Activated CD8-positive, alpha-beta memory T cell treated with anti-CD3 and anti-CD28 coated beads, Interleukin-2, amount 50 U/mL, for 24 hours (primary cell): Measurements from ENCODE around the gene GALNS.
"Not testable (repeated sequence)": the region's sequence is repeated elsewhere in the genome, so short reads cannot be mapped to it uniquely, and the experiment has no call there.

ENCODE experiments used
- DNase-seq: peaks from one replicate; pipeline ENCODE4 v3.0.0-alpha.2; 2020; ENCODE audit errors: extremely low read depth

The GALNS gene

DNA sequence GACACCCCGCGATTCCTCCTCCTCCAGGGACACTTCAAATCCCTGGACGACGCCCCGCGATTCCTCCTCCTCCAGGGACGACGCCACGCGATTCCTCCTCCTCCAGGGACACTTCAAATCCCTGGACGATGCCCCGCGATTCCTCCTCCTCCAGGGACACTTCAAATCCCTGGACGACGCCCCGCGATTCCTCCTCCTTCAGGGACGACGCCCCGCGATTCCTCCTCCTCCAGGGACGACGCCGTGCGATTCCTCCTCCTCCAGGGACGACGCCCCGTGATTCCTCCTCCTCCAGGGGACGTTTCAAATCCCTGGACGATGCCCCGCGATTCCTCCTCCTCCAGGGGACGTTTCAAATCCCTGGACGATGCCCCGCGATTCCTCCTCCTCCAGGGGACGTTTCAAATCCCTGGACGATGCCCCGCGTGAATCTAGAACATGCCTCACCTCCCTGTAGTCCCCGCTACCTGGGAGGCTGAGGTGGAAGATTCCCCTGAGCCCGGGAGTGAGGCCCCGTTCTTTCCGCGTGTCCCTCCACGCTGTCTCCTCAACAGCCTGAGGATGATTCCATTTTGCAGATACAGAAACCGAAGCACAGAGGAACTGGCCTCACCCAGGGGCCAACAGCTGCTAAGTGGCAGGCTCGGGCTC, 33.1 kb upstream of the GALNS start:
- DNase-seq, result not testable (repeated sequence)

DNA sequence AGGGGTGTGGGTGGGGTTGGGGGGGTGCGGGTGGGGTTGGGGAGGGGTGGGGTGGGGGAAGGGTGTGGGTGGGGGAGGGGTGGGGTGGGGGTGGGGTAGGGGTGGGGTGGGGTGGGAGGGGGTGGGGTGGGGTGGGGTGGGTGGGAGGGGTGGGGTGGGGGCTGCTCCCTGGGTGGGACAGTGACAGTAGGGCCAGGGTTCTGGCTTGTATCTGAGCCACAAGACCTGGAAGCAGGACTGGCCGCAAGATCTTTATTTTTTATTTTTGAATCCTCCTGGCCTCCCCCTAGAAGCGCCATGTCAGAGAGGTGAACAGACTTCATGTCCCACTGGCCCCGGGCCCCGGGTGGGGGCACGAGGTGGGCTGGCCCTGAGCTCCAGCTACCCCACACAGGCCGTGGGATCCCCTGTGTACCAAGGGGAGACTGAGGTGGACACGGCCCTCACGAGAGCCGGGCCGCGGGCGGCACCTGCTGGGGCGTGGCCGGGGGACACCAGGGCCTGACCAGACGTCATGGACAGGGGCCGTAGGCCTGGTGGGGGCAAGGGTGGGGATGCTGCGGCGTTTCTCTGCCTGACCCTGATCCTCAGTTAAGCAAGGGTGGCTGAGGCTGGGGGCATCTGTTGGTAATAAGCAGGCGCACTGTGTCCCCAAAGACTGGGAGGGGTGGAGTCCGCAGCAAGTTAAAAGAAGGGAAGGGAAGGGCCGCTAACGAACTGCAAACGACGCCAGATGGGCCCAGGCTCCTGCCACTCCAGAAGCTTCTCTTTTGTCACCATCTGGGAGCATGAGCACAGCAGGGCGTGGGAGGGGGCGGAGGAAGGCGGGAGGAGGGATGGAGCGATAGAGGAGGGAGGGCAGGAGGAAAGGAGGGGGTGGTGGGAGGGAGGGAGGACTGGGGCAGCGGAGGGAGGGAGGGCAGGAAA, 32.0 kb upstream of the GALNS start:
- DNase-seq, result no peak

DNA sequence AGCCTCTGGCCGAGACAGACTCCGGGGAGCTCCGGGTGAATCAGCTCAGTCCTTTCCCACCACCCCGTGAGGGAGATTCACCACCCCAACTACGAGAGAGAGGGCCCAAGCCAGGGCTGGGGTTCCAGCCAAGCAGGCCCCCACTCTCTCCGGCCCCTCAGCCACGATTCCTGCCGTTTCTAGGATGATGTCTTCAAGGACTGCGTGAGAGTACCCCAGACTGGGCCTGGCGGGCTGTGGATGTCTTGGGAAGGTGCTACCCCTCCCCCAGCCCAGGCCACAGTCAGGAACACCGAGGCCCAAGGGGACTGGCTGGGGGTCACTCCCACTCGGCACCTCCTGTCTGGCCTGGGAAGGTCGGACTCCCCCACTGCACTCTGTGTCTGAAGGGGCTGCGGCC, 31.3 kb upstream of the GALNS start:
- DNase-seq, result no peak

DNA sequence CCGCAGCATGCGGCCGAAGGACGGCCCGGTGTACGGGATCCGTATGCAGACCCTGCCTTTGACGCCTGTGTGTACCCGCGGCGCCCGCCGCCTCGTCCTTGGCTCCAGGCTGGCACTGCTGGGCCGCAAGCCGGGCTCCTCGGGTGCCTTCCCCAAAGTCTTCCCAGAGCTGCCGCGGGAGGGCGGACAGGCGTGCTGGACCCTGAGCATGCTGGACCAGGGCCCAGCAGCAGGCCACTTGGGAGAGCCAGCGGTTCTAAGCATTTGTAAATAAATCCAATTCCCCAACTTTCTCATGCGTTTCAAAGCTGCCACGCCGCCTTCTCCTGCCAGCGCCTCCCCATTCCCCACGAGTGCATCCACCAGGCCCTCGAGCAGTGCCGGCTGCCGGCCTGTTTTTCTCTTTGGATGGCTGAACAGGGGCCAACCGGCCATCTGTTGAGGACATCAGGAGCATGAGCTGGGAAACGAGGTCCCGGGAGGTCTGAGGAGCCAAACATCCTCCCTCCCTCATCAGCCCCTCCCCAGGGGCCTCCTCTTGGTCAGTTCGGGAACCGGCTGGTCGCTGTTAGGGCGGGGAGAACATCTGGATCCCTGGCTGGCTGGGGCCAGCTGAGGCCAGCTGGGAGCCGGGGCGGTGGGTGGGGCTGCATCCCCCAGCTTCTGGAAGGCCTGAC, 30.2 kb upstream of the GALNS start:
- no peak for DNase-seq

DNA sequence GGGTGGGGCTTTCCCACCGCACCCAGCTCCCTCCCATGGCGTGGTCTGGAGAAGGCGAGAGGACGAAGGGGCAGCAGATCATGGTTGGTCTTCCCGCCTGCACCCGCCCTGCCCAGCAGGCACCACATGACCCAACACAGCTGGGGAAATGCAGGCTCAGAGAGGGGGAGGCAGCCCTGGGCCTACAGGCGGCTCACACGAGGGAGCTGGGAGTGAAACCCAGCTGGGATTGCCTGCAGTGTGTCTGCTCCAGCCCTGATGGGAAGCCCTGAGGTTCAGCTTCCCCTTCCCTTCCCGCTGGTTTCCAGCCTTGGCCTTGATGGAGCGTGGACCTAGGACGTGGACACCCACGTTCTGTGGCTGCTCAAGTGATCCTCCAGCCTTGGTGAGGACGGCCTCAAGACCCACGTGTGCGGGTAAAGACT, 29.7 kb upstream of the GALNS start:
- no peak for DNase-seq

DNA sequence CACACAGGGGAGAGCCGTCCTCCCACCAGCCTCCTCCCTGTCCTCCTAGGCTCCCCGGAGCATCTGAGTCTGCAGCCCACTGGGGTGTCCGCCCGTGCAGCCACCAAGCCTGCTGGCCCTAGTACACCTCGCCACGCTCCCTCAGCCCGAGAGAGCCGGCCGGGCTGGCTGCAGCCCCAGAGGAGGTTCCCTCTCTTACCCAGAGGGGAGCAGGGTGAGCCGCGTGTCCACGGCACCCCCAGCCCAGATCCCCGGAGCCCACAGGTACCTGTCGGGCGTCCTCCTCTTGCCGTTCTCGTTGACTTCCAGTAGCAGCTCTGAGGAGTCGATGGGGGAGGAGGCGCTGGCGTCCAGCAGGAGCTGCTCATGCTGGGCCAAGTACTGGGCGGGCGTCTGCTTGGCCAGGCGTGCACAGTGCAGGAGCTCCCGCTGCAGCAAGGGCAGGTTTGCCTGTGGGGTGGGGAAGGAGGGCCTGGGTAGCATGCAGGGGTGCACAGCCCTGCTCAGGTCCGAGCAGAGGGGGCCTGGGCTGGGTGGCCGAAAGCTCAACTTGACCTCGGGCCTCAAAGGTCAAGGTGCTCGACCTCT, 29.0 kb upstream of the GALNS start:
- no peak for DNase-seq

DNA sequence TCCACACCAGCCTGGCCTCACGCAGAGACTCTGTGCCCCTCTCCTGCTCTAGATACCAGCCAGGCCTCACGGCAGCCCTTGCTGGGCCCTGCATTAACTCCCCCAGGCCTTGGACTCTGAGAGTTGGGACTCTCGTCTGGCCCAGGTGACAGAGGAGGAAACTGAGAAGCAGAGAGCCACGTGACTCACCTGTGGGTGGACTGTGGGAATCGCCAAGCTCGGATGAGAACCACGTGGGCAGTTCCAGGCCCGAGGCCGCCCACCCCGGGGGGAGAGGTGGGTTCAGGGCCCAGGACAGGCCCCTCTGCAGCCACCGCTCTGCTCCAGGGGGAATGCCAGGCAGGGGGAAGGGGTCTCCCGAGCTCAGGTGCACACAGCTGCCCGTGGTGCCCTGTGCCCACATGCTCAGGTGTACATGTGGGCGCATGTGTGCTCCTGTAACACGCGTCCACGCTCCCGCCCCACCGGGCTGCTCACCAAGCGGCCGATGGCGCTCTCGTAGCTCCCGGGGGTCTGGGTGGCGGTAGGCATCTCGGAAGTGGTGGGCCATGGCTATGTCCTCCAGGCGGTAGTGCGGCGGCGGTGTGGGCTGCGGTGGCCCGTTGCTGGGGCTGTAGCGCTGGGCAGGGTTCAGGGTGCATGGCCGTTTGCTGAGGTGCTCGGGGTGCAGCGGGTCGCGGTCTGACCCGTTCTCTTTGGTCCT, 28.0 kb upstream of the GALNS start:
- DNase-seq, result no peak

DNA sequence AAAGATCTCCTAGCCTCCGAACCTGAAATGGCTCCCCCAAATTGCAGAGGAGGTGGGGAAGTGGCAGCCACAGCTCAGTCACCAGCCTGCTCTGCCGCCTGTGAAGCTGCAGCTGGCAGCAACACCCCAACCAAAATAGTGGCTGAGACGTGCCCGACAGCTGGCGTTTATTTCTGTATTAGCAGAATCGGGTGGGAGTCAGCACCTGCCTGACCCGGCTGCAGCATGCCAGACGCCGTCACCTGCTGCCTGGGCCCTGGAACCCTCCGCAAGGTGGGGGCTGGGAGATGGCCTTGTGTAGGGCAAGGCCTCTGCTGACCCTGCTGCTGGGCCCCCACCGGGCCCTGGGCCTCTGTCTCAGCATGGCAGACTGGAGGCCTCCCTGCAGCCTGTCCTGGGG, 27.2 kb upstream of the GALNS start:
- DNase-seq, result no peak

DNA sequence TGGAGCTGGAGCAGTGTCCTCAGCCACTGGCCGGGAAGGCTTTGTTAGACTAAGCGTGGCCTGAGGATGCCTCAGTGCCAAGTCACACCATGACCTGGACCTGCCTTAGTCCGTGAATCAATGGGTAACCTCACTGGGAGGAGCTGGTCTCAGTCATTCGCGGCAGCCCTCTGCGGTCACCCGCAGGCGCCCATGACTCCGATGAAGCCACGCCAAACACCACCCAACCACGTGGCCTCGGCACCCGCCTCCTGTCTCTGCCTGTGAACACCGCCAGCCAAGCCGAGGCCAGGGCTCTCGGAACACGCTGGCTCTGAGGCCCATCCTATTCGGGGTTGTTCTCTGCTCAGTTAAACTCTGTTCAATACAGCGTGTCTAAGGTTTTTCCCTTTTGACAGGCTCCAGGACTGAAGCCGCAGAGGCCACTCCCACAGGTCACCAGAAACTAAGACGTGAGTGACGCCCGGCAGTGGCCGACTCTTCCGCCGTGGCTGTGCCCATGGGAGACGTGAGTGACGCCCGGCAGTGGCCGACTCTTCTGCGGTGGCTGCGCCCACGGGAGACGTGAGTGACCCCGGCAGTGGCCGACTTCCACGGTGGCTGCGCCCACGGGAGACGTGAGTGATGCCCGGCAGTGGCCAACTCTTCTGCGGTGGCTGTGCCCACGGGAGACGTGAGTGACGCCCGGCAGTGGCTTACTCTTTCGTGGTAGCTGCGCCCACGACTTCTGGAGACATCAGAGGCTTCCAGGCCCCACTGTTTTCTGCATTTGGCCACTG, 26.6 kb upstream of the GALNS start:
- DNase-seq, result no peak

DNA sequence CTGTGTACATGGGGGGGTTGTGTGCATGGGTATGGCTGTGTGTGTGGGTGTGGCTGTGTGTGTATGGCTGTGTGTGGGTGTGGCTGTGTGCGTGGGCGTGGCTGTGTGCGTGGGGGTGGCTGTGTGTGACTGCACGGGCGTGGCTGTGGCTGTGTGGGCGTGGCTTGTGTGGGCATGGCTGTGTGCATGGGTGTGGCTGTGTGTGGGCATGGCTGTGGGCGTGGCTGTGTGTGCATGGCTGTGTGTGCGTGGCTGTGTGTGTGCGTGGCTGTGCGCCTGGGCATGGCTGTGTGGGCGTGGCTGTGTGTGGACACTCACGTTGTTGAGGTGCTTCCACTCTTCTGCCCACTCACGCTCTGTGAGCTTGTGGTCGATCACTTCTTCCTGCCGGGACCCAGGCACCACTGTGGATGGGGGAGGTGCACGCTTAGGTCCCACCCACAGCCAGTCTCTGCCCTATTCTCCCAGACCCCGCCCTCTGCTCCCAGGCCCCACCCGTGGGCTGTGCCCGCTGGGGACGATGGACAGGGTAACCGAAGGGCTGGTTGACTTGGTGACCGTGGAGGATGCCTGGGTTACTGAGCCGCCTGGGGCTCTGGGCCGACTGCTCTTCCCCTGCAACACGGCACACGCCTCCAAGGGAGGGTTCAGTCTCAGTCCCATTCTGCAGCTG, 25.7 kb upstream of the GALNS start:
- no peak for DNase-seq

DNA sequence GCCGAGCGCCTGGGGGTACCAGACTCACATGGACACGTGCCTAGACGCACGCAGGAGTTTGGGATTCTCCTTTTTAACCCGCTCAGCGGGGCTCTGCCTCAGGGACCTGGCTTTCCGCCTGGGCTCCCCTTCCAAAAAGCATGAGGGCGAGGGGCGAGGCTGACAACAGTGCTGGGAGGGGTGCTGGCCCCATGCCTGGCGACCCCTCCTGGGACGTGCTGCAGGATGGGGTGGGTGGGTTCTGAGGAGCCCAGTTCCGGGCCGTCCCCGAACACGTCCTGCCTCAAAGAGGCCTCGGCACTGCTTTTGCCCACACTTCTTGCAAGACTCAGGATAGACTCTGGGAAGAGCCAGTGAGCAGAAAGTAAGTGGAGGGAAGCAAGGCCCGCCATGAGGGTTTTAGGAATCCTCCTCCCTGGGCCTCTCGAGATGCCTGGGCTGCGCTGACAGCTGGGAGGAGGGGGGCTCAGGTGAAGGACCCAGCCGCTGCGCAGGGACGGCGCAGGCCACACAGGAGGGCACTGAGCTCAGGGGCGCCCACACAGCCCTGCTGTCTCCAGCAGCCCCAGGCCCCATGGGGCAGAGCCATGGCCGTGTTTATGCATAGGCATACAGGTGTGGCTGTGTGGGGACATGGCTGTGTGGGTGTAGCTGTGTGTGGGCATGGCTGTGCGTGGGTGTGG, 25.1 kb upstream of the GALNS start:
- no peak for DNase-seq

DNA sequence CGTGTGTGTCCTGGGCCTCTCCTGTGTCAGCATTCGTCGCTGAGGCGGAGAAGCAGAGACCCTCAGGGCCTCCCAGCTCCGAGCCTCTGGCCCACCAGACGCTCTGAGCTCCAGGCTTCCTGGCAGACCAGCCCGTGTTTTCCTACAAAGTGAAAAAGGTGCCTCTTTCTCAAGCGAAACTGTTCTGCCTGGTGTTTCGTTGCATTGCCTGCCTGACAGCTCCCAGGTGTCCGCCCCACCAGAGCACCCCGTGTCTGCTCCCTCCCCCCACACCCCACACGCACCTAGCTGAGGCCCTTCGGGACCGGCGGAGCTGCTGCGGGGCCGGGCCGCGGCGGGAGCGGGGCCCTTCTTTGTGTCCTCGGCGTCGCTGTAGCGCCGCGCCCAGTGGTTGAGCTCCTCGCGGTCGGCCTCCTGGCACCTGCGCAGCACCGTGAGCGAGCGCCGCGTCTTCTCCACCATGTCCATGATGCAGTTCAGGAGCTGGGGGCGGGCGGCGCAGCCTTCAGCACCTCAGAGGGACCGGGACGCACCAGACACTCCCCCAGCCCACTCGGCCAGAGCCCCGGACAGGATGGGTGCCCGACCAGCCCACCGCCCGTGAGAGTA, 24.4 kb upstream of the GALNS start:
- no peak for DNase-seq

DNA sequence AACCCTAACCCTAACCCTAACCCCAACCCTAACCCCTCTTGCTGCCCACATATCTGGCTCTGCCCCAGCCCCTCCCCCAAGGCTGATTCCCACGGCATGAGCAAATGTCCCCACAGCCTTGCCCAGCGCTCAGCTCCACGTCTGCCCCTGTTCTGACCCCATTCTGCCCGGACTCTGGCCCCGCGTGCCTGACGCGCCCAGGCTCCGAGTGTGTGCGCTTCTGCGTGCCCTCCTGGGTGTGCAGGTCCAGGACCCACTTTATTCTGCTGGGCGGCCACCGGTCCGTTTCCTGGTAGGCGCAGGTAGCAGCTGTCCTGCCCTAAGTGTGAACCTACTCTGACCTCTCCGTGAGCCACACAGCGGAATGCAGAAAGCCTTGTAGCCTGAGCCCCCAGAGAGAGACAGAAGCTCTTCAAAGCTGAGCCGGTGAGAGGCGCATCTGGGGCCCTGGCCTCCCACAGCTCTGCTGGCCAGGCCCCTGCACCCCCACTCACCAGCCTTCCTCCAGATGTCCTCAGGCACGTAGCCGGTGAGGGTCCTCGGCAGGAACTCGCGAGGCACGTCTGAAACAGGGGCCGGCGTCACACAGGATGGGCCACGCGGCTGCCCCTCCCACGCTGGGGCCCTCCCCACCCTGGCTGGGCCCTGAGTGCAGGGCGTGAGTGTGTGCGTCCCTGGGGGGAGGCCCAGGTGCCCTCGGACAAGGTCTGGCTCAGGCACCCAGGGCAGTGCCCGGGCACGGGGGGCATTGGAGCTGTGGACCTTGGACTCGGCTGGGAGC, 23.7 kb upstream of the GALNS start:
- no peak for DNase-seq

DNA sequence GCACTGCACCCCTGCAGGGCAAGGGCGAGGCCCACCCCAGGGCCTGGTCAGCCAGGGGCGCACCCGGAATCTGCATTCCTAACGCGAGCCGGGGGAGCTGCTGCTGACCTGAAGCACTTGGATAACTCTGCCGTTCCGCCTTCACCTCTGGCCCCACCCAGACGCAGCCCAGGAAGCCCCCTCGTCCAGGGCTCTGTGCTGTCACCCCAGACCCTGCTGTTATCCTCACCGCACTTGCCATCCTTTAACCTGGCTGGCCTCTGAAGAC, 23.0 kb upstream of the GALNS start:
- DNase-seq, result no peak

DNA sequence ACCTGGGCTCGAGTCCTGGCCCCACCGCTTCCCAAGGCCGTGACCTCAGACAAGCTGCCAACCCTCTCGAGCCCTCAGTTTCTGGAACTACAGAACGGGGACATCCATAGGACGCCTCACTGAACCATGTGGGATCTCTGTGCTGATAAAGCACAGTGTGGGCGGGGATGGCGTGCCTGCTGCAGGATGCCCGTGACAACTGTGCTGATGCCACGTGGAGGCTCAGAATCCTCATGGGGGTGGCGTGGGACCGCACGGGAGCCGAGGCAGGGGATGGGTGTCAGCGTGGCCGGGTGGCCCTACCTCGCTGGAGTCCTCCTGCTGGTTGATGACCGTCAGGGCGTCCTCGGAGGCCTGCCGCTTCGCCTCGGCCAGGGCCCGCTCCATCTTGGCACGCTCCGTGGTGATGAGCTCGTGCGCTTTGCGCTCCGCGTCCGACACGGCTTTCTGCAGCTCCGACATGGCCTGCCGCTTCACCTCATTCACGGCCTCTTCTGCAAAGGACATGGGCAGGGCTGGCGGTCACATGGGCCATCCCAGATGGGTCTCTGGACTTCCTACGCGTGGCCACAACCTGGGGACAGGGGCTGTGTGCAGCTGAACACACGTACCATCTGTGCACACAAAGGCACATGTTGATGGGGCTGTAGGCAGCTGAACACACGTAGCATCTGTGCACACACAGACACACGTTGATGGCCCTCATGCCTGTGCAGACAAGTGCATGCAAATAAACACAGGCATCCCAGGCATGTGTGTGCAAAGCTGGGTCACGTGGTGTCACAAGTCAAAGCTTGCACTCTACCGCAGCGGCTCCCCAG, 22.4 kb upstream of the GALNS start:
- DNase-seq, result no peak

DNA sequence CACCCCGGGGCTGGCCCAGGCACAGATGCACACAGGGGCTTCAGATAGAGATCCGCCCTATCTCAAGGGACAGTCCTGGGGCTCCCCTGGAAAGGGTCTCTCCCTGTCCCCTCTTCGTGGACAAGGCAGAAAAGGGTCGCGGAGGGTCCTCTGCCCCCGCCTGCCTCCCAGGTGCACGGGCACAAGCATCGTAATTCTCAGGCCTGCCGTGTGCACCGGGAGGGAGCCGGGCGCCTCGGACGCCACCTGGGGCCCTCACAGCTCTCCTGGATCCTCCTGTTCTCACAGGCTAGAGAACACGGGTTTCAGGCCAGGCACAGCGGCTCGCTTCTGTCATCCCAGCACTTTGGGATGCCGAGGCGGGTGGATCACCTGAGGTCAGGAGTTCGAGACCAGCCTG, 21.6 kb upstream of the GALNS start:
- no peak for DNase-seq

DNA sequence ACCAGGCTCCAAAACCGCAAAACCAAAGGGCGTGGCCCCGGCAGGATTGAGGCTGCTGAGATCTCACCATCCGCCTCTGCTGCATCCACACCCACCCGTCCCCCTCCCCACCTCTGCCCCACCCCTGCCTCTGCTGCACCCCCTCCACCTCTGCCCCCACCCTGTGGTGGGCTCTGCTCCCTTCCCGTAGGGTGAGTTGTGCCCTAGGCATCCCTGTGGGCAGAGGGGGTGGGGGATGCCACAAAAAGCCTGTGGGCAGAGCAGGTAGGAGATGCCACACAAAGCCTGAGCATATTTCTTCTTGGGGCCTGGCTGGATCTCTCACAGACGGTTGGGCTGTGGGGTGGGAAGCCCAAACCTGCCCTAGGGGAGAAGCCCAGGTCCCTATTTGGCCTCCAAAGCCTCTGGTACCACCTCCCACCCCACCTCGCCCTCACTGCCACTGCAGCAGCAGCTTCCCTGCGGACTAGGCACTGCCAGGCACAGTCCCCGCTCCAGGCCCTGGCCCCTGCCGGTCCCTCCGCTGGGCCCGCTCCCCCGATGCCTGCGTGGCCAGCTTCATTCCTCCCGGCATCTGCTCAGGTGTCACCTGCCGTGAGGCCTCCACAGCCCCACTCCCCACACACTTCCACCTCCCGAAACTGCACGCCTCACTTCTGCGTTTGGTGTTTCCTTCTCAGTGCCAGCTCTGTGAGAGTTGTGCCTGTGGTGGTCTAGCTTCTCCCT, 21.0 kb upstream of the GALNS start:
- DNase-seq, result no peak
